Ovary (tissue), 3 donors: ENCODE data around the gene IL27RA.

Experiments
- EP300 ChIP-seq: sonication (generic); formaldehyde crosslinking; IDR thresholded peaks from one replicate; pipeline ENCODE4 v1.6.1; 2017; ENCODE audit warnings: antibody characterized with exemption
- POLR2A ChIP-seq: fragments of 450-650 bp; IDR thresholded peaks from one replicate; pipeline ENCODE4 v1.6.1; 2017; ENCODE audit warnings: antibody characterized with exemption, mild to moderate bottlenecking, moderate library complexity
- TF ChIP-seq, protein P1 (sequence below), 3 donors: fragments of 450-650 bp in 2 of 3; fragments of 200-600 bp in 1 of 3; IDR thresholded peaks; one replicate each; pipeline versions ENCODE4 v1.5.1 to v1.8.0; 2016 to 2022; ENCODE audit warnings: antibody characterized with exemption in 3 of 3, mild to moderate bottlenecking in 1 of 3
- donor health status: DM: no; HTN: no; CAD: no.

DNA sequence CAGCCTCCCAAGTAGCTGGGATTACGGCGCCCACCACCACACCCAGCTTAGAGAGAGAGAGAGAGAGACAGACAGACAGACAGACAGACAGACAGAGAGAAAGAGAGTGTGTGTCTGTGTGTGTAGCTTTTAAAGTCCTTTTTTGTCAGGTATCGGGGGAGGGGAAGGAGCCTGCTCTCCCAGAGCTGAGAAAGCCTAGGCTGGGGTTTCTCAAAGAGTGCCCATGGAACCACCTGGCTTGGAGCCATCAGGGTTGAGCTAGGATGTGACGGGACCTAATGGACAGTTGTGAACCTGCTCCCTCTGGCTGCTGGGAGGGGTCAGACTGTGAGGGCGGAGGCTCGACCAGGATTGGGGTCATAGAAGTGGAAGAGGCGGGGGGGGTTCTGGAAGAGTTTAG, 42.1 kb upstream of the IL27RA start:
- TF ChIP-seq POLR2A (no peak), EP300 (no peak)
- TF ChIP-seq, protein P1, sequence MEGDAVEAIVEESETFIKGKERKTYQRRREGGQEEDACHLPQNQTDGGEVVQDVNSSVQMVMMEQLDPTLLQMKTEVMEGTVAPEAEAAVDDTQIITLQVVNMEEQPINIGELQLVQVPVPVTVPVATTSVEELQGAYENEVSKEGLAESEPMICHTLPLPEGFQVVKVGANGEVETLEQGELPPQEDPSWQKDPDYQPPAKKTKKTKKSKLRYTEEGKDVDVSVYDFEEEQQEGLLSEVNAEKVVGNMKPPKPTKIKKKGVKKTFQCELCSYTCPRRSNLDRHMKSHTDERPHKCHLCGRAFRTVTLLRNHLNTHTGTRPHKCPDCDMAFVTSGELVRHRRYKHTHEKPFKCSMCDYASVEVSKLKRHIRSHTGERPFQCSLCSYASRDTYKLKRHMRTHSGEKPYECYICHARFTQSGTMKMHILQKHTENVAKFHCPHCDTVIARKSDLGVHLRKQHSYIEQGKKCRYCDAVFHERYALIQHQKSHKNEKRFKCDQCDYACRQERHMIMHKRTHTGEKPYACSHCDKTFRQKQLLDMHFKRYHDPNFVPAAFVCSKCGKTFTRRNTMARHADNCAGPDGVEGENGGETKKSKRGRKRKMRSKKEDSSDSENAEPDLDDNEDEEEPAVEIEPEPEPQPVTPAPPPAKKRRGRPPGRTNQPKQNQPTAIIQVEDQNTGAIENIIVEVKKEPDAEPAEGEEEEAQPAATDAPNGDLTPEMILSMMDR (IDR thresholded peaks at IDR 0.05), result no peak
